HG03439 (cell line): Measurements from ENCODE around the gene B3GNT7.
A peak's percentile ranks its signal among the peaks of the same experiment; 100 is the strongest.
"Not testable (repeated sequence)": the region's sequence is repeated elsewhere in the genome, so short reads cannot be mapped to it uniquely, and the experiment has no call there.

Experiments used
- ATAC-seq: cut with Tn5 transposase; IDR thresholded peaks from one replicate; pipeline ENCODE4 v1.9.1; 2021; ENCODE audit warnings: mild to moderate bottlenecking, moderate library complexity; ENCODE audit not compliant: unreplicated experiment

Gene B3GNT7, protein sequence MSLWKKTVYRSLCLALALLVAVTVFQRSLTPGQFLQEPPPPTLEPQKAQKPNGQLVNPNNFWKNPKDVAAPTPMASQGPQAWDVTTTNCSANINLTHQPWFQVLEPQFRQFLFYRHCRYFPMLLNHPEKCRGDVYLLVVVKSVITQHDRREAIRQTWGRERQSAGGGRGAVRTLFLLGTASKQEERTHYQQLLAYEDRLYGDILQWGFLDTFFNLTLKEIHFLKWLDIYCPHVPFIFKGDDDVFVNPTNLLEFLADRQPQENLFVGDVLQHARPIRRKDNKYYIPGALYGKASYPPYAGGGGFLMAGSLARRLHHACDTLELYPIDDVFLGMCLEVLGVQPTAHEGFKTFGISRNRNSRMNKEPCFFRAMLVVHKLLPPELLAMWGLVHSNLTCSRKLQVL

GRCh38 chr2:231395188-231396057 lies at the start of gene B3GNT7:
Gene B3GNT7 (plus strand): TSS chr2:231395710. CDS start chr2:231395804, 94 bp downstream.
- ATAC-seq, result no peak

GRCh38 chr2:231347081-231347480 lies 48.4 kb upstream of the B3GNT7 start:
- no peak for ATAC-seq

DNA sequence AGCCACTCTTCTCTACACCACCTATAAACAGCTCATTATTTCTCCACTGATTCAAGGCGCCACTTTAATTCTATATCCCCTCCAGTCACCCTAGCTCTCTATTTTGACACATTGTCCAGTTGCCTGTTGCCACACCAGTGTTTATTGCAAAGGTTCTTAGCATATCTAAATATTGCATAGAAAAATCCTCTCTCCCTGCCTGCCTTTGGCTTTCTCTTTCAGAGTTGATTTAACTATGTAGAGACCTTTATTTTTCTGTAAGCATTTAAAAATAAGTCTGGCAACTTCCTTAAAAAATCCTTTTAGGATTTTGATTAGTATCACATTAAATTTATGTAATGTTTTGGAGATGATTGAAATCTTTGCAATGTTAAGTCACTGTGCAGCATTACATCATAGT lies 47.9 kb upstream of the B3GNT7 start:
- no peak for ATAC-seq

DNA sequence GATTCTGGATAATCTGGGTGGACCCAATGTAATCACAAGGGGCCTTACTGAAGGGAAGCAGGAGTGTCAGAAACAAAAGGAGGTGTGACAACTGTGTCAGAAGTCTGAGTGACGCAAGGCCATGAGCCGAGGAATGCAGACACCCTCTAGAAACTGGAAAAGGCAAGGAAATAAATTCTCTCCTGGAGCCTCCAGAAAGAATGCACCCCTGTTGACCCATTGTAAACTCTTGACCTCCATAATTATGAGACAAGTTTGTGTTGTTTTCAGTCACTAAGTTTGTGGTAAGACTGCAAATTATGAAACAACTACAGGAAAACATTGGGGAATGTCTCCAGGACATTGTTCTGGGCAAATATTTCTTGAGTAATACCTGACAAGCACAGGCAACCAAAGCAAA lies 47.3 kb upstream of the B3GNT7 start:
- no peak for ATAC-seq

GRCh38 chr2:231348704-231349373 lies 46.7 kb upstream of the B3GNT7 start:
- no peak for ATAC-seq

GRCh38 chr2:231349374-231349735 lies 46.2 kb upstream of the B3GNT7 start:
- ATAC-seq, result not testable (repeated sequence)

GRCh38 chr2:231351648-231352047 lies 43.9 kb upstream of the B3GNT7 start:
- no peak for ATAC-seq

GRCh38 chr2:231353469-231353868 lies 42.0 kb upstream of the B3GNT7 start:
- no peak for ATAC-seq

- no peak for ATAC-seq
These were observed 39.7 kb upstream of the B3GNT7 start for GRCh38 chr2:231355508-231356465.

GRCh38 chr2:231356466-231356844 lies 39.1 kb upstream of the B3GNT7 start:
- ATAC-seq, result no peak

- ATAC-seq, result no peak
These were observed 38.5 kb upstream of the B3GNT7 start for GRCh38 chr2:231357048-231357447.

- ATAC-seq, result no peak
These were observed 37.6 kb upstream of the B3GNT7 start for GRCh38 chr2:231357931-231358330.

GRCh38 chr2:231359441-231359840 lies 36.1 kb upstream of the B3GNT7 start:
- ATAC-seq, result no peak

DNA sequence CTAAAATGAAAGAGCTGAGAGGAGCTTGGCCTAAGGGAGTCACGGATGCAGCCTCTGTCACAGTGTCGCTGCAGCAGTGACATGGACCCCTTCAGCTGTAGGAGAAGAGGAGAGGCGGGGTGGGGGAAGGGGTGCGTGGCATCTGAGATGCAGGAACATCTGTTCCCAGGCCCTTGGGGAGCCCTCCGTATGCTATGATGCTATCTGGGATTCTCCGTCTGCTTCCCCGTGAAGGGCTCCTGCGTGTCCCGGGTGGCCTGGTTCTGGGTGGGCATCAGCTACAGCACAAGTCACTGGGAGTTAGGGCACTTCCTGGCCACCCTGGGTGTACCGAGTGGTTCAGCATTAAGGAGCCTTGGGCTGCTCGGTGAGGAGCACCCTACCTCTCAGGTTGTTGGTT lies 35.6 kb upstream of the B3GNT7 start:
- ATAC-seq, result no peak

DNA sequence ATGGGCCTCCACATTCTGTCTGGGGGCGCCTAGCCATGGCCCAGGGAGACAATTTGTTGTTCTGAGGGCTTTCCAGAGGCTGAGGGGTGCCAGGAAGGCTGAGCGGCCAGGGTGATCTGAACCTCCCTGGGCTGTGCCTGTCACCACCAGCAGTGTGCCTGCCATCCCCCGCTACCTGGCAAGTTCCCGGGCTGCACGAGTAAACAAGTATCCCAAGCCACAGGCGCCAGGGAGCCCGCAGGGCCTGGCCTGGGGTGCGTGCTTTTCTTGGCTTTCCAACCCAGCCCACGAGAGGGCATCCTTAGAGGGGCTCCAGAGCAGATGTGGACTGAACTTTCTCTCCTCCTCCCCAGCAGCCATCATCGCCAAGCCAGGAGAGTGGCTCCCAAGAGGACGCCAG lies 35.1 kb upstream of the B3GNT7 start:
- no peak for ATAC-seq

- no peak for ATAC-seq
These were observed 34.6 kb upstream of the B3GNT7 start for GRCh38 chr2:231360881-231361371.

GRCh38 chr2:231361701-231362554 lies 33.6 kb upstream of the B3GNT7 start:
- ATAC-seq, result peak; percentile 54

GRCh38 chr2:231362555-231363184 lies 32.8 kb upstream of the B3GNT7 start:
- ATAC-seq, result no peak

GRCh38 chr2:231364061-231364460 lies 31.4 kb upstream of the B3GNT7 start:
- ATAC-seq, result no peak
